Occipital lobe (tissue), 2 donors: Measurements from ENCODE around the gene SMCHD1. TPM values are rescaled to one million over a fixed set of nuclear protein-coding genes. Genes with fewer than 3 reads are reported as not detected.

Source experiments
- DNase-seq: peaks from one replicate; lab custom pipeline; 2025; lab: John Stamatoyannopoulos, UW
- total RNA-seq: library from RNA; depleted of rRNA; stranded (reverse); fragments of >200 nt; gene quantifications from one replicate; pipeline ENCODE4 v1.2.3, GENCODE V29; 2014

The SMCHD1 gene
- total RNA-seq = 199 TPM

DNA sequence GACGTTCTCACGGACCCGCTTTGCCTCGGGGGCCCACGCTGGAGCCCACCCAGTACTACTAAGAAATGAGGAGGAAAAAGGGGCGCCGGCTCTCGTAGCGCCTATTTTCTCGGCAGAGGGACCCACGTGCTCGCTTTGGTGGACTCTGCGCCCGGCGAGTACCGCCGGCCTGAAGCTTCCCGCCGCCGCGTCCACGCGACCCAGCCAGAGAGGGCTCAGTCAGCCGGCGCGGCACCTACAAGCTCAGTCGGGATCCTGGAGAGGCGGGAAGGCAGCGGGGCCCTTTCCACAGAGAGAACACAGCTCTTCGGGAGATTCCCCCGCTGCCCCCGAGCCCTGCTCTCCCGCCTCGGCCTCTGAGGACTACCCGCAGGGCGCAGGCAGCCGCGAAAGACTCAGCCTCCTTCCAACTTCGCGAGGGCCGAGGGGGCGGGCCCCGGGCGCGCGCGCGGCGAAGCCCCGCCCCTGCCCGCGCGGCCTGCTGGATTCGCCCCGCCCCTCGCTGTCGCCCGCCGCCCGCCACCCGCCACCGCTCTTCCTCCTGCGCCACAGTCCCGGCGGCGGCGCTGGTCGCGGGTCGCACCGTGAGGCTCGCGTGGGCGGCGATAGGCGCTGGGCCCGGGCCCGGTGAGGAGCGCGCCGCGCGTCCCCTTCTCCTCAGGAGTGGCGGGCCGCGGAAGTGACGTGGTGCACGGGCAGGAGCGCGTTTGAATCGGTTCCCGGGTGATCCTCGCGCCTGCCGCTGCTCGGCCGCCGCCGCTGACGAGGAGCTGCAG lies at the start of gene SMCHD1:
SMCHD1 (plus strand) TSS at position 549 of the 776 bp plus-strand sequence. CDS start 350 bp downstream, outside the sequence.
- DNase-seq = peak; percentile 85

DNA sequence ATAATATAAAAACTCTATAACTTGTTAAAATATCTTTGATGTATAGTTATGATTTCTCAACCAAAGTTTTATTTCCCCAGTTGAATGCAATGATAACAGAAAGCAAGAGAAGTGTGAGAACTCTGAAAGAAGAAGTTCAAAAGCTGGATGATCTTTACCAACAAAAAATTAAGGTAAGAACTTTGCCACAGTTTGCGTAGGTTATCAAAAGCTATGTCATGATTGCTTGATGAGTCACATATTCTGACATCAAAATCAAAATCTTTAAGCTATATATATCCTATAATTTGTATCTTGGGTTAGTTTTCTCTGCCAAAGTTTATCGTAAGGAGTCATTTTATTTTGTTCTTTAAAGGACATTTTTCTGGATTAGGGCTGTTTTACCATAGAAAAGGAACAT lies 49.2 kb upstream of the SMCHD1 start:
- DNase-seq = no peak

DNA sequence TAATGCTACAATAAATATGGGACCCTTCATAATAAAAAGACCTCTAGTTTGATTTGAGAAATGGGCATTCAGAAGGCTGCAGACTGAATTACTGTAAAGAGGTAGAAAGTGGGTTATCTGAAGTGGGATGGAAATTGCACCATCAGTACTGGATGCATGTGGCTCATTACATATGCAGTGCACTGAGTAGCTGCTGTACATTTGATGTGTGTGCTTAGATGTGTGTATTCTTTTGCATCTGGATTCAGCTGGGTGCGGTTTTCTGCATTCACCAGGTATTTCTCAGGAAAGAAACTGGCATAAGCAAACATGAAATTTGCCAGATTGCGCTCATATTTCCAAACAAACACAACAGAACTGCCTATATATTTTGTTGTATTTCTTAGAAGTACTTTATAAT lies 45.9 kb upstream of the SMCHD1 start:
- DNase-seq = no peak

DNA sequence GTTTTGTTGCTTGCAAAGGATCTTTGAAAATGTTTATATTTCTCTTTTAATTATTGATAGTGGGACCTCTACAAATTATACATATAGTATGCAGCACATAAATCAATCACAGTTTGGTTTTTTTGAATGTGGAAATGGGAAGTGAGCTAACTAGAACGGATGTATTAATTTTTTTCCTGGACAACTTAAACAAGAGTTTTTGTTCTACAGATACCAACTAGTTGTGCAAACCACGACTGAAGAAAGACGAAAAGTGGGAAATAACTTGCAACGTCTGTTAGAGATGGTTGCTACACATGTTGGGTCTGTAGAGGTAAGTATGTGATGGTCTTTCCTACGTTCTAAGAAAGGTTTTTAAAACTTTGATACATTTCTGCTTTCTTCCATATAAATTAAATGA lies 45.0 kb upstream of the SMCHD1 start:
- no peak for DNase-seq

DNA sequence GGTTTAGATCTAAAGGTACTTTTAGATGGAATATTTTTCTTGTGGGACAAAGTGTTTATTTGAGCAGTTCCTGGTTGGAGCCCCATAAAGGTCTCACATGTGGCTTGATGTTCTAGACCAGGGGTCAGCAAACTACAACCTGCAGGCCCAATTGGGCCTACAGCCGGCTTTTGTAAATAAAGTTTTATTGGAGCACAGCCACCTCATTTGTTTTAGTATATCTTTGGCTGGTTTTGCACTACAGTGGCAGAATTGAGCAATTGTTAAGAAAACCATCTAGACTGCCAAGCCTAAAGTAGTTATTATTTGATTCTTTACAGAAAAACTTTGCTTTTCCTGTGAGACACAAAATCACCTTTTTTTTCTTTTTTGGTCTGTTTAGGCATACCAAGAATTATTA lies 42.5 kb upstream of the SMCHD1 start:
- no peak for DNase-seq

DNA sequence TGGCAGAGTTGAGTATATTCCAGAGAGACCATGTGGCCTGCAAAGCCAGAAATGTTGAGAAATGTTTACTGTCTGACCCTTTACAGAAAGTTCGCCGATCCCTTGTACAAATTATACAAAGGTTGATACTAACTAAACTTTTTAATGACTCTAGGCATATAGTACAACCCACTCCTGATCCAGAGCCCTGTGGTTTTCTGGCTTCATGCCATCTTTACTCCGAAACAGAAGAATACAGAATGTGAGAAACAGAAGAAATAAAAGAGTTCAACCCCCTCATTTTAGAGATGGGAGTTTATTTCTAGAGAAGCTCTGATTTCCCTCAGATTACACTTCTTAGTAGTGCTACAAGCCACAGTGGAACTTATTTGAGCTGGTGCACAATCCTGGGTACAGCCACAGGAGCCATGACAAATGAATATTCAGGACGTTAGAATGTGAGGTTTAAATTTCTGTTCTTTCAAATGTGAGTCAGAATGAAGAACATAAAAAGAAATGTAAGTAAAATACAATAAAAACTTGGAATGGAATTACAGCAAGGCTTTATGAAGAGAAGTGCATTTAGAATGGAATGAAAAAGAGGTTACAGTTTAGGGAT lies 38.0 kb upstream of the SMCHD1 start:
- DNase-seq = no peak

DNA sequence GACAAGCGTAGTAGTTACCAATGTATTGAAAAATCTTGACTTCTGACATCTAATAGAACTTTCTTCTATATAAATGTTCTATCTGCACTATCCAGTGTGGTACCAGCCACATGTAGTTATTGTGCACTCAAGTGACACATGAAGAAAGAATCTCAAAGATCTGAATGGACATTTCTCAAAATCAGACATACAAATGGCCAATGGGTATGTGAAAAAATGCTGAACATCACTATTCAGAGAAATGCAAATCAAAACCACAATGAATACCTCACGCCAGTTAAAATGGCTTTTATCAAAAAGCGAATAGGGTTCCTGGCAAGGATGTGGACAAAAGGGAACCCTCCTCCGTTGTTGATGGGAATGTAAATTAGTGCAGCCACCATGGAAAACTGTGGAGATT lies 37.5 kb upstream of the SMCHD1 start:
- DNase-seq = no peak

DNA sequence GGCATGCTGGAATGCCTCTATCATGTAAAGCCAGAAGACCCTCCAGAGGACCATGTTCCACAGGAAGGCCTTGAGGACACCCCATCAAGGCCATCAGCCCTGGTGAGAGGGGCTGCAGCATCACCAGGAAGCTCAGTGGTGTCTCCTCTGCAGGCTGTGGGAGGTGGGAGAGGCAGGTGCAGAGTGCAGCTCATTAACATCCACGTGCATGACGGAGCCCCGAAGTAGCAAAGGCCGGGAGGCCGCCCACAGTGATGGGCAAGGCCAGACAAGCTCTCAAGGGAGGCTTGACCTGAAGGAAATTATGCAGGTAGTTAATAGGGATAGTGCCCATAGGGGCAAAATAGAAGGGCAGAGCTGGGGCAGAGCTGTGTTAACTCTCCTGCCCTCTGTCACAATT lies 30.3 kb upstream of the SMCHD1 start:
- no peak for DNase-seq

DNA sequence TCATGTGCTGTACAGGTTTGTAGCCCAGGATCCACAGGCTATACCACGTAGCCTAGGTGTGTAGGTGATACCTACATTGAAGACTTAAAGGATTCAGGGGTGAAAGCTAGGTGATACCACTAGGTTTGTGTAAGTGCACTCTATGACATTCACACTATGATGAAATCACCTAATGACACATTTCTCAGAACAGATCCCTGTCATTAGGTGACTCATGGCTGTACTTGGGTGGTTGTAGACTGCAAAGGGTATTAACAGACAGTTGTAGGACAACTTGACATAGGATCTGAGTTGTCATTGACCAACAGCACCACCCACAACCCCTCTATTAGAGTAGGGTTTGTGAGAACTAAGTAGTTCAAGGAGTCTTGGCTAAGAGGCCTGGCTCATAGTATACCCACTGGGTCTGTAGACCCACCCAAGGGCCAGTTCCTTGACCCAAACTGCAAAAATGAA lies 27.7 kb upstream of the SMCHD1 start:
- no peak for DNase-seq

DNA sequence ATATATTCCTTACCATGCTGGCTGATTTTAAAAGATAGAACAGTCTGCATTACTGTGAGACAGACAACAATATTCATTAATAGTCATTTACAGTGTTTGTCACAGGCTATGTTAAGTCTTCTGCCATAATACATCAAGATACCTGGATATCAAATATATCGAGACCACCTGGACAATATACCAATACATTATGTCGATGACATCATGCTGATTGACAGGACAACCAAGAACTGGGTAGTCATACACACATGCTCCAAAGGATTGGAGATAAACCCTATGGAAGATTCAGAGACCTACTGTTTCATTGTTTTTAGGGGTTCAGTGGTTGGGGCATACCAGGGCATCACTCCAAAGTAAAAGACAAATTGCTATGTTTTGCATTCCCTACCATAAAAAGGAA lies 26.5 kb upstream of the SMCHD1 start:
- no peak for DNase-seq

DNA sequence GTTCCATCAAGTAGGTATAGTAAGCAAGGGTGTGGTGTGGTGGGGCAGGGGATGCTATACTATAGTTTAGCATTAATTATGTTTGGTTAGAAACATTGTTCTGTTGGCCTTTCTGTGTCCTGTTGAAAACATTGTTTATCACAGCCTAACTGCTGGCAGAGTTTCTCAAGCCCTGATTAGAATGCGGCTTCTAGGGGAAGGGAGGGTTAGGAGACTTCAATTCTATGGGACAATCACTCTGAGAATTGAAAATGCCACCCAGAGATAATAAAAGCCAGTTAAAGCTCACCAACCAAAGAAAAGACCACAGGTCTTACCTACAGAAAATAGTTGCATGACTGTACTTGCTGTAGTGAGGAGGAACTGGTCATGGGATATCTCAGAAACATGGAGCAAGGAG lies 19.9 kb upstream of the SMCHD1 start:
- no peak for DNase-seq

DNA sequence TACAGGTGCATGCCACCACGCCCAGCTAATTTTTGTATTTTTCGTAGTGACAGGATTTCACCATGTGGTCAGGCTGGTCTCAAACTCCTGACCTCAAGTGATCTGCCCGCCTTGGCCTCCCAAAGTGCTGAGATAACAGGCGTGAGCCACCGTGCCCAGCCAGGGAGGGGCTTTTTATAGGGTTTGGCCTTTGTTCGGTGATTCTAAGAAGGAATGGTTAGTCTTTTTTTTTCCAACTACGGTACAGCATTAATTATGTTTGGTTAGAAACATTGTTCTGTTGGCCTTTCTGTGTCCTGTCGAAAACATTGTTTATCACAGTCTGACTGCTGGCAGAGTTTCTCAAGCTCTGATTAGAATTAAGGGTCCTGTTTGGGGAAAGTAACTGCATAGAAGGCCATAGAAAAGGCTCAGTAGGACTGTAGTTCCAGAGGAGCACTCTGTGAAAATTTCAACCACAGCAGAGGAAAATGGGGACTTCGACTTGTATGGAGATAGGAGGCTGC lies 19.3 kb upstream of the SMCHD1 start:
- DNase-seq = no peak

DNA sequence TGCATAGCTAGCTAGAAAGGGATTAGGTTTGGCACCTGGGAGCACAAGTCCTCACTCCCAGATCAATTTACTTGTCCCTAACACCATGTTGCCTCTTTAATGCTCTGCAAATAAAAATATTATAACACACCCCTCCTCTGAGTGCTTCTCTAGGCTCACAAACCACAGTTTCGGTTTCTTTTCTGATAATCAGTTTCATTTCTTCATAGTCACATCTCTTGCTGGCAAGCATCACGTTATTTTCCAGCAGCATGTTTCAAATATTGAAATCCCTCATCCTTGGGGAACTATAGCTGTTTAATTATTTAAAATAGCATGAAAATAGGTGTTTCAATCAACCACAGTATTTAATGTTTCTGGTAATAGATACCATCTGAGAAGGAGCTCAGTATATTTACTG lies 13.9 kb upstream of the SMCHD1 start:
- DNase-seq = no peak

DNA sequence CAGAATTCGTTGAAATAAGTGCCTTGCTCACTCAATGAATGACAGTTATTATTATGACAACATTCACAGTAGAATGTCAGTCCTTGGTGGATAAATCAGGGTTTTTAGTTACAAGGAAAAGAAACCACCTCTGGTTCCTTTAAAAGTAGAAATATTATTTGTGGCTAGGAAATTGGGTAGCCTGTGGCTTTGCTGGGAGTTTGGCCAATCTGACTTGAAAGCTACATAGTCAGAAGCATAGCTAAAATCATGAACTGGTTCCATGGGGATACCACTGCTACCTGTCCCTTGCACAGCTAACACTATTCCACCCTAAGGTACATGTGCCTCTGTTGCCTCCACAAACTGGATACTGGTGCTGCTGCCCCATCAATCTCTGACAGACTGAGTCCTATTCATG lies 12.8 kb upstream of the SMCHD1 start:
- no peak for DNase-seq

DNA sequence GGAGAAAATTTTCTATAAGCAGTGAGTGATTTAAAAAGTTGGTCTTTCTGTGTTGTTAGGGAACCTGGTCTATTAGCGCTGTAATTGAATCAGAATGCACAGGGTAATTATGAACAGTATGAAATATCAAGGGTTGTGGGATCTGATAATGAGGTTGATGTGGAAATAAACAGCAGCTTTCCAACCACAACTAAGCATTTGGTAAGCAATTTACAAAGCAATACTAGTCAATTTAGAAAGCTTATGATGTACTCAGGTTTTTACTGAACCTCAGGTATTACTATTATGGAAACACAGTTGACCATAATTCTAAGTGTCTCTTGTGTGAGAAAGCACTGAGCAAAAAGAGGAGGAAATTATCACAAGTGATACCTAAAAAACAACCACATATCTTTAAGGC lies 11.0 kb upstream of the SMCHD1 start:
- DNase-seq = no peak

DNA sequence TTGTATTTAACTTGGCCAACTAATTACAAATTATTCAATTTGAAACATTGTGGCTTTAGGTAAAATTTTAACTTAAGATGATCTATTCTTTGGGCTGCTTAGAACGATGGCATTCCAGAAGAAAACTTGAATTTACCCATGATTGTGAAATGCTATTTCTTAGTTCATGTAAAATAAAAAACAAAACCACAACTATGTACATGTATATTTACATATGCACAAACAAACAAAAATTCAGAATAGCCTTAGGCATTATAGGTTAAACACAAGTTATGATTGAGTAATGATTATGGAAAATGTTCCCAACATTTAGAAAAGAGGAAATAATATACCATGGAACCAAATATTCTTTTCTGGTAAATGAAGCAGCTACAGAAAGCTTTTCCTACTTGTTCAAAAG lies 3.5 kb upstream of the SMCHD1 start:
- DNase-seq = no peak

DNA sequence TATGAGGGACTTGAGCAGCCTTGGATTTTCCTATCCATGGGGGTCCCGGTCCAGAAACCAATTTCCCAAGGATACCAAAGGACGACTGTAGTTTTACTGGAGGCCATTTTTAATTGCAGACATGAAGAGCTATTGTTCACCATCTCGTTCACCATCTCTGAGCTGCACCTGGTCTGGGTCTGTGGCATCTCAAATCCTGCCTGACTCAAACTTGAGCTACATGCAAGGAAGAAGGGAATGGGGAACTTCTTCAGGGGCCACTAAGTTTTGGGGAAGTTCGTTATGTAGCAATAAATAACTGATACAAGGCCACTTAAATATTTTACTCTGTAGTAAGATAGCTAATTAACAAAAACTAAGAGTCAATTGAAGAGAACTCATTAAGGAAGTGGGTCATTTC lies 2.1 kb upstream of the SMCHD1 start:
- DNase-seq = no peak

DNA sequence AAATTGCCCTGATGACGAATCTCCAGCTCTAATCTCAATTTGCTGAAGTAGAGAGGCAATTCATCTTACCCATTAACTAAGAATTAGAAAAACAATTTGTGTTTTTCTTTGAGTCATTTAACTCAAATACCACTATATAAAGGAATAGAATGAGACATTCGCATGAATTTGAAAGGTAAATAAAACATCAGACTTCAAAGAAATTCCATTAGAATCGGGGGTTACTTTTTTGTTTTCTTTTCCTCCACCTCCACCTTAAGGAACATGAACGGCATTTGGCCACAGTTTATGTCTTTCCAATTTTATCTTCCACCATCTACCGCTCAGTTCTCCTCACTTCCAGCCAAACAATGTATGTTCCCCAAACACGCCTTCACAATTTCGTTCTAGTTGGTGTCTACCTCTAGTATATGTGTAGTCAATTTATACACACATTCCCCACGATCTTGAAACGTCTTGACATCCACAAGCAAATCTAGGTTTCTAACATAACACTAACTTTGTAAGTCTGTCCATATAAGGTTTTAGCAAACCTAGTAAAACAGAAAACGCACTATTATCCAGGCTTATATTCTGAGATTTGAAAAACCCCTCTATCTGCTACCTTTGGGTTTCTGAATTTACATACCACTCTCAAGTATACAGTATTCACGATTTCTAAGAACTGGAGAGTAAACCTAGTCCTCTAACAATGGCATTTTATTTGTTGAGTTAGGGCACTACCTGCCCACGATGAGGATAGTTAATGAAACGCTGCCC lies 1.2 kb upstream of the SMCHD1 start:
- DNase-seq = no peak

DNA sequence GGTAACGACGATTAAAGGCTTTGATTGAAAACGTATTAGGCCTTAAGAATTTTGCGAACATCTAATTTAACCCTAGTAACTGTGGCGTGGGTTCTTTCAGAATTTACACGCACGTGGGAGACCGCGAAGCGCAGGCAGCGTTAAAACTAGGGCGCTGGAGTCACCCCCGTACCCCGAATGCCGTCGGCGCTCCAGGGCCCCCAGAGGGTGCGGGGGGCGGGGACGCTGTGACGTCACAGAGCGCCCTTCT lies 673 bp upstream of the SMCHD1 start:
- no peak for DNase-seq

DNA sequence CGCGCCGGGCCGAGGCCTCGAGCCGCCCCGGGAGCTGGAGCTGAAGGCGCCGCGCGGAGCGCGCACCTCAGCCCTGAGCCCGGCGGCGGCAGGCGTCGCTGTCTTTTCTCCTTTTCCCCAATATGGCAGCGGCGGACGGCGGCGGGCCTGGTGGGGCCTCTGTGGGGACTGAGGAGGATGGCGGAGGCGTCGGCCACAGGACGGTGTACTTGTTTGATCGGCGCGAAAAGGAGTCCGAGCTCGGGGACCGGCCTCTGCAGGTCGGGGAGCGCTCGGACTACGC lies 369 bp downstream of the SMCHD1 start:
- DNase-seq = peak; percentile 65

DNA sequence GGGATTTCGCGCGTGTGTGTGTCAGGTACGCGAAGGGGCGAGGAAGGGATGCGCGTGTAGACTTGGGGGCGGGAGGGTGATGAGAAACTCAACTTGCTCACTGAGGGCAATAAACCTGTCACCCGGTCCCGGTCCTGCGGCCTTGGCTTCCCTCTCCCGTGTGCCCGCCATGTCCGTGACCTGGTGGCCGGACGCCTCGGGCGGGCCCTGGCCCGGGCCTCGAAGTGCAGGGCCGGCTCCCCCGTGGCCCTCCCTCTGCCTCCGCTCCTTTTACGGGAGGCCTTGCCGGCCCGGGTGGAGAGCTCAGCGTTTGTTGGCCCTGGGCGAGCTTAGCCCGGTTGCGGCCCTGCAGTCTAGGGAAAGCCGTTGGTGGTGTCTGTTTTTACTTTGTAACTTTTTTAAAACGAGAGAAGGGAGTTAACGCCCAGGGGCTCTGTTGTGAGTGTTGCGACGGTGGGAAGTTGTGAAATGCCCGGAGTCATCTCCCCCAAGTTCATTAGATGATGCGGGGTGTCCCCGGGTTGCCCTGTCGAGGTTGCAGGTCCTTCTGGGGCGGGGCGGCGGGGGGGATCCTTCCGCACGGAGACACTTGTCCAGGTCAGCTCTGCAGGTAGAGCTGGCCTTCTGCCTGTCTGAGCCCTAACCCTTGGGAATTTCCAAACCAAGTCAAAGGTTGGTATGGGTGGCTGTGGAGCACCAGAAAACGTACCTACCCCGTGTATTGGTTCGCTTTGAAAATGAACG lies 883 bp downstream of the SMCHD1 start:
- DNase-seq = no peak

DNA sequence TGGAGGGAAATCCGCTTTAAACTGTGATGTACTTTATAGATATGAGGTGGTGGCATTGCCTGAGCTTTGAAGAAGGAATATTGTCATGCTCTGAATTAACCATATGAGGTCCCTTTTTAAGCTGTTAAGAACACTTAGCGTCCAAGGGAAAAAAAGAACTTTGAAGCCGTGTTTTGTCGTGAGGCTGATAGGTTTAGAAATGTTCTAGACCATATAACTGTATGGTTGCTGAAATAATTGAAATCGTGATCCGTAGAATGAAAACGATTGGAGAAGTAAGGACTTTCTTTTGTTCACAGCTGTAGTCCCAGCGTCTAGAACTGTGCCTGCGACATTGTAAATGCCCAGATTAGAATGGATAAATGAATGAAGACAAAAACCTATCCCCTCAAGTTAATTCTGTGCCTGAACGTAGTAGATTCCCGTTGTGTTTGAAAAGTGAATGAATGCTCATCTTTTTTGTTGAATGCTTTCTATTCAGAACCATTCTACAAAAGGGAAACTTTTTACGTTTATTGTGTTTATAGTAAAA lies 1.5 kb downstream of the SMCHD1 start:
- DNase-seq = no peak
